Activated CD8-positive, alpha-beta memory T cell treated with anti-CD3 and anti-CD28 coated beads, Interleukin-2, amount 50 U/mL, for 1 hour (primary cell): Measurements from ENCODE around the gene GLIS1.

ENCODE experiments used
- DNase-seq: peaks from one replicate; pipeline ENCODE4 v3.0.0-alpha.2; 2020; ENCODE audit errors: extremely low read depth

The GLIS1 gene

DNA sequence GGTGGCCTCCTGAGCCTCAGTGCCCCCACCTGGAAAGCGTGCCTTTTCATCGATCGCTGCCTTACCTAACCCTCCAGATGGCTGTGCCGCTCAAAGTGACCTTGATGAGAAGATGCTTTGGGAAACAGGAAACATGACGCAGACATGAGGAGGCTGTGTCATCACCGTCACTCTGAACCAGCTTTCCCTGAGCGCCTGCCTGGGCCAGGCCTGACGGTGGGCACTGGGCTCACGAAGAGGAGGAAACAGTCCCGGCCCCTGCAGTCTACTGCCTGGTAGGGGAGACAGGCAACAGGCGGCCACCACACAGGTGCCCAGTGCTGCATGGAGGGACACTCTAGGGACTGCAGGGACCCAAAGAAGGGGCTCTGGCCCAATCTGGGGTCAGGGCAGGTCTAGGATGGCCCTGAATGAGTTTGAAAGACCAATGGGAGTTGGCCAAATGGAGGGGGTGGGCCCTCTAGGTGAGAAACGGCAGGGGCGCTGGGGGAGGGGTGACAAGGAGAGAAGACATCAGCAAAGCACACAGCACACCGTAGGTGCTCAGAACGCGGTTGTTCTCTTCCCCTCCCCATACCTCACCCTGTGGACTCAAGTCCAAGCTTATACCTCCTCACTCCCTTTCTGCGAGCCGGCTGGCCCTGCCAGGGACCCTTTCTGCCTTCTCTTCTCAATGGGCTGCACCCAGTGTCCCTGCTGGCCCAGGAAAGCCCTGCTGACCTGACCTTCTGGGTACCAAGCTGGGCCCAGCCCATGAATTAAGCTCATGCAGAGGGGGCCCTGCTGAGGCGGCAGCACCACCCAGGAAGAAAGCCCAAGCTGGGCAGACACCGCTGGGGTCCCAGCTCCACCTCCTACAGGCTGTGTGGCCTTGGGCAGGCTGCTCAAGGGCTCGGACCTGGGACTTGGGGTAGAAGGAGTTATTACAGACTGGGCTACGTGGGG, 44.9 kb downstream of the GLIS1 start:
- DNase-seq = no peak

DNA sequence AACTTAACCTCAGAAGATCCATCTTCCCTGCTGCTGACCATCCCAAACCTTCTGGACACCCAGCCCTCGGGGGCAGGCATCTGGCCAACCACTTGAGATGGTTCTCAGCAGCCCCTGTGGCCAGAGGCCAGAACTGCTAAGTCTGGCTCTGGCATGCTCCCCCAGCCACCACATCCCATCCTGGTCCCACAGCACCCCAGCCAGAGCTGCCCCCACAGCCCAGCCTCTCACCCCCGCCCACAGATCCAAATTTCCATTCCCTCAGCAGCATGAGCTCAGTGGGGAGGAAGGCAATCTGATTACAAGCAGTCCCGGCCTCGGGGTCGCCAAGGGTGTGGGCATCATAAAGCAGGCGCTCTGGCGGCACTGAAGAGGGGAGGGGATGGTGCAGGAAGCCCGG, 45.6 kb downstream of the GLIS1 start:
- DNase-seq = no peak

DNA sequence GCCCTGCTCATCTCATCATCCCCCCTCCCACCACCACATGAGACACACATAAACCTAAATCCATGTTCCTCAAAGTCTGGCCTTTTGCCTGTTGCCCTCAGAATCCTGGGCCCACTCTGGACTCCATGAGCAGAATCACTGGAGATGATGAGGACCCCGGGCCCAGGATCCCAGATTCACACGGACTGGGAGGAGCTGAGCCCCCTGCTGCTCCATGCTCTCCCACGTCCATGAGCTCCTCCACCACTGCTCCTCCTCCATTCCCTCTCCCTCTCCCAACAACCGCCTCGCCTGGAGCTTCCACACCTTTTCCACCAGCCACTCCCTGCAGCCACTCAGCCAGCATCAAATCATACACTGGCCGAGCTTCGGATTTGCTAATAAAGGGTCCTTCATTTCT, 47.6 kb downstream of the GLIS1 start:
- DNase-seq = no peak

DNA sequence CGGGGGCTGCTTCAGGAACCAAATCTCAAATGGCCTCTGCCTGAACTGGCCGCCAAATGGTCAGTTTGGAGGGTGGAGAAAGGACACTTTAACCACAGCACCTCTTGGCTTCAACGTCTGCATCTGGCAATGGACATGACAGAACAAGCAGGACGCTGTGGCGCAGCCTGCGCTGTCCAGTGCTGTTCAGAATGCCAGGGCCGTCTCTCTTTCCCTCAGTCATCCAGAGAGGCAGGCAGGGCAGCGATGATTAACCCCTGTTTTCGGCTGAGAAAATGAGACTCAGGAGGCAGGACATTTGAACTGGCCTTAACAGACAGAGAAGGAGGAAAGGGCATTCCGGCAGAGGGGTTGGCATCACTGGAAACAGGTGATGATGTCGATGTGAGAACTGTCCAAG, 48.6 kb downstream of the GLIS1 start:
- no peak for DNase-seq

DNA sequence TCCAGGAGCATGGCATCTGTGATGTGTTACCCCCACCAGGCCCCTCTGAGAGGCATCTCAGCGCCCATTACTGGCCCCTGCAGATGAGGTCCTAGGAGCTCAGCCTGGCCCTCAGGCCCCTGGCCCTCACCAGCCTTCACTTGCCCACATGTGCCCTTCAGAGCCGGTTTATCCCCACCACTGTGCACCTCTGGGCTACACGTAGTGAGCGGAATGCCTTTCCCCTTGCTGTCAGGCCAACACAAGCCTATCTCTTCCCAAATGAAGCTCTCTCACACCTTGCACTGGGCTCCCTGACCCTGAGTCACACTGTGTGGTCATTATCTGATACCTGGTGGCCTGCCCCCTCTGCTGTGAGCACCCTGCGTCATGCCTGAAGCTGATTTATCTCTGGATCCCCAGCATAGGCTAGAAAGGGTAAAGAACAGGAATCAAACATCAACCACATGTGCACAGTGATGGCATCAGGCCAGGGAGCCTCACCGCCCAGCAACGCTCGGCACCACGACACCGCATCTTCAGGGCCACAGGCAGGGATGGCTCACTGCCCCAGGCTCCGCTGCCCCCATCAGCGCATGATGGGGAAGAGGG, 49.1 kb downstream of the GLIS1 start:
- DNase-seq = no peak

DNA sequence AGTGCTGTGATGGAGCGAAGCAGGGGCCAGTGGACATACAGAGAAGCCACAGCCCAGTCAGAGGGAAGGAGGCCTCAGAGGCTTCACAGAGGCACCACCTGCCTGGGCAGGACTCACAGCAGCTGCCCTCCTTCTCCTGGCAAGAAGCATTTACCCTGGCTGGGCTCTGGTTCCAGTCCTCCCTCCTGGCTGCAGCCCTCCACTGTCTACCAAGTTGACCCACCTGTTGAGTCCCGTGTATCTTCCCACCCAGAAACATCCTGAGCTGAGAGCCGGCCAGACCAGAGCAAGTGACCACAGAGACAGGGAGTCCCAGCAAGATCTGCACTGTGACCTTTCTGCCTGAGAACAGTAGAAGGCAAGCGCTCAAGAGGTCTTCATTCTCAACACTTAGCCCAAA, 49.7 kb downstream of the GLIS1 start:
- DNase-seq = no peak

DNA sequence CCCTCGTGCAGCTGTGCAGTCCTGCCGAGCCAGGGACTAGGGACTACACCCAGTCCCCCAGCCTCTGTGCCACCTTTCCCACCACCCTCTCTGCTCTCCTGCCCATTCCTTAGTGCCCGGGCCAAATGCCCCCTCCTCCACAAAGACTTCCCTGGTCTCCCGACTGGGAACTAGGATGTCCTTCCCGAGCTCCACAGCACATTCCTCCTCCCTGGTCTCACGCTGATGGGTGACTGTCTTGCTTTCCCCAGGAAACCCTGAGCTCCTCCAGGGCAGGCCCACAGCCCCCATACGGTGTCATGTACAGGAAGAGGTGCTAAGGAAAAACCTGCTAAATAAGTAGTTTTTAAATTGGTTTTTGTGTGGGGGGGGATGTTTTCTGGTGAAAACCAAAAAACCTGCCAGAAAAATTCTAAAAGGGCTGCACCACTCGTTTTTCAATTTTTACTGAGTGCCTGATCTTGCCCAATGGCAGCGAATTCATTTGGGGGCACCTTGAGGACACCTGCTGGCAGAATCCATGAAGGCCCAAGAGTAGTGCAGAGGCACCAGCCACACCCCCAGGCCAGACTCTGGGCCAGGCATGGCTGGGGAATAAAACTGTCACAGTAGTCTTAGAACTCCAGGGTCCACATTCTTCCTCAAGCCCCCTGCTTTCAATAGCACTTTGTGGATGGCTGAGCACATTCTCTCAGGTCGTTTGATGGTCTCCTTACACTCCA, 50.4 kb downstream of the GLIS1 start:
- no peak for DNase-seq

DNA sequence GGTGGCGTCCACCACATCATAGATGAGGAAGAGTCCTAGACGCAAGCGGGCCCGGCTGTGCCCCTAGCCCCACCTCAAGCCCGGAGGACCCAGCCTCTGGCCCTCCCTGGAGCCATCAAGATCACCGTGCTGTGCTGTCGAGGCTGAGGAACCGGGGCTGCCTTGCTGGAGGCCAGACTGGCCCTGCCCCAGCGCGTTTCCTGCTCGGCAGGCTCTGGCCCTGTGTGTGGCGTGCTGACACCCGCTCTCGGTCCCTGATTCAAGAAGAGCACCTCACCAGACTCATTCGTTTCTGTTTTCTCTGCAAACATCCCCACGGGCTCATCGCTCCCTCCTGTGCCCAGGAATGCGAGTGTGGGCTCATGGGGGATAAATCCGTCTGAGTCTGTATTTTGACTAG, 51.1 kb downstream of the GLIS1 start:
- DNase-seq = no peak

DNA sequence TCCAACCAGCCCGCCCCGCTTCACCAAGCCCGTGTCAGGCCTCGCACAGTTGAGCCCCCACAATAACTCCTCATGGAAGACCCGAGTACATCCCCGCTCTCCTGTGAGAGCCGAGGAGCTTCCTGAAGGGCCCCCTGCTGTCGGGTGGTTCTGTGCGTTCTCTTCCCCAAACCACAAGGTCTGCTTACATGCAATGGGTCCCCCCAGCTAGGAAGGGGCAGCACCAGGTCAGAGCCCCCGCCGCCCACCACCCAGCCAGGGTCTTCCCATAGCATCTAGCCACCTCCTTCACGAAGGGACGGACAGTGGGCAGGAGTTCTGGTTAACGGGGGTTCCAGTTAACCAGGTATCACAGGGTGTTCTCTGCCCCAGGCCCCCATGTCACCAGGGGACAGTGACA, 51.5 kb downstream of the GLIS1 start:
- DNase-seq = no peak

DNA sequence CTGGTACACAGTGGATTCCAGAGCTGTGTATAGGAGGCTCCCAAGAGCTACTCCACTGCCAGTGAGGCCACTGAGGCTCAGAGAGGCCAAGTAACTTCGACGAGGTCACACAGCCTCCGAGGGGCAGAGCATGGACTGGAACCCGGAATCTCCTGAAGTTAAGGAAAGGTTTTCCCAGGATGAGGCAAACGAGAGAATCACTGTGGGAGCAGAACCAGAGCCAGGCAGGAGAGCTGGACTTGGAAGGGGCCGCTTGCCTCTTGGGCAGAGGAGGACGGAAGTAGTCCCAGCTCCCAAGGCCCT, 52.0 kb downstream of the GLIS1 start:
- no peak for DNase-seq

DNA sequence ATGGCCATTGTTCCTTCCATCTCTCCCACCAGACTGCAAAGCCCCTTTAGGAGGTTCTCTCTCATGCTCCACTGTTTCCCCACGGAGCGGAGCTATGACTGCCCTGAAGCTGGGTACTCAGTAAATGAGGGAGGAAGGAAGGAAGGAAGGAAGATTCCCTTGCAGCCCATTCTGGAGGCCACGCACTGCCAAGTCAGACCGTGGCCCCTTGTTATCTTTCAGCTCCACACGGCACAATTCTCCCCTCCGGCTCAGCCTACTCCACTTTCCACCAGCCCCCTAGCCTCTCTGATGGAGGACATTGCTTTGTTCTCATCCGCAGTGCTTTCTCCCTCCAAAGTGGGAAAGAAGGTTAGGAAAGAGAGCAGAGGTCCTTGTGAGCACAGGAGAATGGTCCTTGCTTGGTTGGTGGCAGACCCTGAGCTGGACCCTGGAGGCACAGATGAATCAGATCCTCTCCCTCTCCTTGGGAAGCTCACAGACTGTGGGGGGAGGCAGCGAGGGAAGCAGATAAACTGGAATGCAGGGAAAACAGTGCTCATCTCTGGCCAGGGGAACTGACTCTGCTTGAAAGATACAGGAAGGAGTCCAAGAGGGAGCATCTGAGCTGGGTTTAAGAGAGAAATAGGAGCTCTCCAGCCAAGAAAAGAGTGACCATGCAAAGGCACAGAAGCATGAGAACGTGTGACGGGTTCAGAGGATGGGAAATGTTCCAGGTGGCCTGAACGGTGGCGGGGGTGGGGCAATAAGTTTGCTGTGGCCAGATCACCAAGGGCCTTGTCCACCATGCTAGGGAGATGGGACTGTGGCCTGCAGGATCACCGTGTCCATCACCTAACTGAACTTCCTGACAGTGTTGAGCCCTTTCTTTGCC, 52.6 kb downstream of the GLIS1 start:
- DNase-seq = no peak

DNA sequence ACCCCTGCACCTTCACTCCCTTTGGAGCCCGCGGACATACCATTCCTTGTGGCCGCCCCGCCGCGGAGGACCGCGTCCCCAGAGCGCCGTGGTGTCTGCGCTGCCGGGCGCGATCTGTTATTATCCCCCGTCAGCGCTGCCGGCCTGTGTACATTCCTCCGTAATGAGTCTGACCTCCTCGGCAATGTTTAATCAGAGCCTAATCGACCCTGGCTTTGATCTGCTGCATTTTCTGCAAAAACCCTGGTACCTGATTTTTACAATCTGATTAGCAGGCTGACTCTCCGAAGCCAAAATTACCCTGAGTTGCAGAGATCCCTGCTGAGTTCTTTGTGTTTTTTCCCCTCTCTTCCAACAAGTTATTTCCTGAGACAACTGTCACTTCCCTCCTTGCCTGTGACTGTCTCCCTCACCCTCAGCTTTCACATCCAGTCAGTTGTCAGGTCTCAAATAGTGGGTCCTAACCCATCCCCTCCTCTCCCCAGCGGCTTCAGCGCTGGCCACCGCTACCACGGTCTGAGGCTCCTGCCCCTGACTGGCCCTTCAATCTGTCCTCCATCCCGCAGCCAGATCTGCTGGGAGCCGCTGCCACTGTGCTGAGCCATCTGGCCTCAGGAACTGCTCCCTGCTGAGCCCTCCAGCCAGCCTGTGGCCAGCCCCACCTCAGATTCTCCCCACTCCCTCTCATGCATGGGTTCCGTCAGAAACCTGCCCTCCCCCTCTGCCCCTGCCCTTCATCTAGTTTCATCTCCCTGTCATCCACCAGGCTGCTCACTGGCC, 53.5 kb downstream of the GLIS1 start:
- no peak for DNase-seq

DNA sequence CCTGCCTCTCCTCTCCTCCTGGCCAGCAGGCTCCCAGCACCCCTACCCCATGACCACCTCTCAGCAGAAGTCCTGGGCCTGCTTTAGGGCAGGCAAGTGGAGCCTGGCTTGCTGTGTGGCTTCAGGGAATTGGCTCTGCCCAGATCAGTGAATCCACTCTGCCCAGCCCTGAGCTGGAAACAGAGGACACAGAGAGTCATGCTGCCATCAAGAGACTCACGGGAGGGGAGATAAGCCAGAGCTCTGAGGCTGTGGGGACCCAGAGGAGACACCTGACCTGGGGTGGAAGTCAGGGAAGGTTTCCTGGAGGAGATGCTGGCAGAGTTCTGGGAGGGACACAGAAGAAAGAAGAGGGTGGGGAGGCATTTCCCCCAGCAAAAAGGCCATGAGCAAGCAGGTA, 54.2 kb downstream of the GLIS1 start:
- DNase-seq = no peak

DNA sequence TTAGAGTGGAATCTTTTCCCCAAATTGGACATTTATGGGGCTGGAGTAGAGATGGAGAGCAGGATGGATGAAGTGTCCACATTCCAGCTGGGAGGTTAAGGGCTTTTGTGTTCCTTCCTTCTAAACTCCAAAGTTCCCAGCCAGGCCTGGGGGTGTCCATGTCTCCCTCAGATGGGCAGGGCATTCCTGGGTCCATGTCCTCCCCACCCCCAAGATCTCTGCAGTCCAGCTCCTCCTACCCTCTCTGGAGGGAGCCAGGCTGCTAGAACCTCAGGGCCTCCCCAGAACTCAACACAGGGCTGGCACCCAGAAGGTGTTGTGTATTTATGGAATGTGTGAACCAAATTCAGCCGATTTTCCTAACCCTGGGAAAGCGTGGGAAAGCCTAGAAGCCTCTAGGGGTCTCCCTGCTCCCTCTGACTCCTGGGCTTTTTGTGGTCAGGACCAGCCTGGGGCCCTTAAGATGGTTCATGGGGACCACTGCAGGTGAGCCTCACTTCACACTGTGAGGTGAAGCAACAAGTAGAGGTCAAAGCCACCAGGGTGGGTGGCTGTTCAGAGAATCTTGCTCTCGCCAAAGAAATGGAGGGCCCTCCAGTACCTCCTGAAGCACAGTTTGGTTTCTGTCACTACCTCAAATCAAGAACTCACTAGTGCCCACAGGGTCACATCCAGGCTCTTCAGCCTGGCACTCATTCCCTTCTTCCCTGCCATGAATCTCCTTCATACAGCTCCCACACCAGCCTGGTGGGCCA, 54.8 kb downstream of the GLIS1 start:
- DNase-seq = no peak

DNA sequence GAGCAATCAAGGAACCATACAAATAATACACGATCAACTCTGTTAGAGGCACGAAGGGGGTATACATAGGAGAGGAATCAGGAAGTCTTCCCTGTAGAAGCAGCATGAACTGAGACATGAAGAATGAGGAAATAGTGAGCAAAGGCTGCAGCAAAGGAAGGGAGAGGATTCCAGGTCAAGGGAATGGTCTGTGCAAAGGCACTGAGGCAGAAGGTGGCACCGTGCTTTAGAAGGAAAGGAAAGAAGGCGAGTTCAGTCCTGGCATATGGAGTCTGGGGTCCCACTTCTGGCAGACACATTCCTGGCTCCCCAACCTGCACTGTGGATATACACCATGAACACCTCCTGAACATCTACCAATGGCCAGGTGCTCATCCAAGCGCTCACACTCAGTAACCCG, 56.1 kb downstream of the GLIS1 start:
- DNase-seq = no peak

DNA sequence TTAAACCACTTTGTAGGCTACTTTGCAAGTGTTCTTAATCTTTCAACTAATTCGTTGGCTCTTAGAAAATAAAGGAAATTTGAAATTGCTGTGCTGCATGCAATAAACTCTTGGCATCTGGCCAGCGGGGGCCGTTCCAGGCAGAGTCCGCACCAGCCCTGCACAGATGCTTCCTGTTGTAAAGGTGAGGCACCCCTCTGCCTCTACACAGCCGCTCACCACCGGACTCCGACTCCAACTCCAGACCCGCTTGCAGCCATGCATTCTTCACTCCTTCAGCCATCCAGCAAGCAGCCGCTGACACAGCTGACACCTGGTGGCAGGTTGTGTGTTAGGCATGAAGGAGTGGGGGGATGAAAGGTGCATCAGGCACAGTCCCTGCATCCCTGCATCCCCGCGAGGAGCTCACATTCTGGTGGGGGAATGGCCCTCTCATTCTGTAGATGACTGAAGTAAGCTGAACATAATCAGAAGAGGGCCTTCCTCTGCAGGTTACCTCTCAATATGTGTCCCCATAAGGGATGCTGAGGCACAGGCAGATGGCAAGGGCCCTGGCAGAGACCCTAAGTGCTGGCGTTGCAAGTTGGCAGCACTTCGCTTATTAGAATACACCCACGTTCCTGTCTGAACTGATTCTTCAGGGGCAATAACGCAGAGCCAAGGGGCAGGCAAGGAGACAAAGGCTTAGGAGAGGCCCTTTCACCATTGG, 56.8 kb downstream of the GLIS1 start:
- peak; percentile 12 for DNase-seq

DNA sequence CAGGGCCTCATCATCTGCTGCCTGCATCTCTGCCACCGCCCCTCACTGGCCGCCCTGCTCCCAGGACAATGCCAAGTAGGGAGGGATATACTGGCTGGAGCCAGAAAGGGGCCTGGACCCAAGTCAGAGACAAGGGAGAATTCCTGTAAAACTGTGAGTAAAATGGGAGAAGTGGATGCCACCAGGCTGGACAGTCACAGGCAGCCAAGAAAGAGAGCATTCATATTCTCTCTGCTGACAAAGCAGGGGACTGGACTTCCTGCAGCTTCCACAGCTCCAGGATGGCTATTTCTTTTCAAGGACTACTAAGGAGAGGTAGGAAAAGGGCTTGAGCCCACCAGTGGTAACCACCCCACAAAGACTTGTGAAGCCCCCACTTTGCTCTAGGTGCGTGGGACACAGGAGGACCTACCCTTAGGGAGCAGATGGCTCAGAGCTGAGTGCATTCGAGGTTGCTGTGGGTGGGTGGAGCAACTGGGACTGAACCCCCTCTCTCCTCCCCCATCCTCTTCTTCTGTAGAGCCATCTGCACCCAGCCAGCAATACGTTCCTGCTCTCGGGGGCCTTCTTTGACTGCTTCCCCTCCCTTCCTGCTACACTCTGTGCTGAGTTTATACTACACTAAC, 57.5 kb downstream of the GLIS1 start:
- no peak for DNase-seq

DNA sequence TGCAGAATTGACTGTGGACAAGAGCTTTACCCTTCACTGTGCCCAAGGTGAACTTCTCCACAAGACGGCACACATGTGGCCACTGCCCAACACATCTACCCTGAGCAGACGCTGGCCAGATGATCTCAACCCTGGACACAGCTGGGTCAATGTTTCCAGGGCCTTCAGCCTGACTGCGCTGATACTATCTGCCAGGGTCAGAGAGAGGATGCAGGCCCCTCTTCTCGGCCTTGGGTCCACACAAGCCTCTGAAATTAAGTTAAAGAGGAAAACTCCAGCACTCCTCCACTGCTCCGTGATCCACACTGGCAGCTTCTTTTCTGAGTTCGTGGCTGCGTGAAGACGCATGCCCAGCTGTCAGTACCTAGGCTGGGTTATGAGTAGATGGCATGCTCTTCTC, 58.1 kb downstream of the GLIS1 start:
- no peak for DNase-seq
